Lower leg skin (tissue), 4 donors: ENCODE data around the gene CHD6. TPM values are rescaled to one million over a fixed set of nuclear protein-coding genes. Genes with fewer than 3 reads are reported as not detected.

ENCODE experiments used
- DNase-seq, 2 donors: peaks; one replicate each; pipeline ENCODE4 v3.0.0-alpha.2; 2019; ENCODE audit warnings: low spot score in 2 of 2
- H3K4me3 ChIP-seq: fragments of 200-600 bp; sonication (generic); 2 replicates; pipeline ENCODE4 v1.5.1; 2017; ENCODE audit warnings: mild to moderate bottlenecking, low read depth; ENCODE audit not compliant: poor library complexity, severe bottlenecking
- POLR2A ChIP-seq, 2 donors: fragments of 450-650 bp; IDR thresholded peaks; one replicate each; pipeline ENCODE4 v1.6.1; 2016 to 2017; ENCODE audit warnings: antibody characterized with exemption in 2 of 2, mild to moderate bottlenecking in 1 of 2, moderate library complexity in 1 of 2
- WGBS, 2 donors: methylation state at CpG; one replicate each; pipeline ENCODE4 v1.1.5; 2018; 5-methylcytosine and 5-hydroxymethylcytosine counted together
- intact Hi-C: fragments of 100-400 bp; cut with DNase I; formaldehyde crosslinking; loops from one replicate; pipeline ENCODE4 v1.15.0; 2023; ENCODE audit warnings: low total_unique reads
- total RNA-seq, 4 donors: library from RNA; depleted of rRNA; stranded (reverse); fragments of >200 nt; gene quantifications; one replicate each; pipeline ENCODE4 v1.1.0, GENCODE V29; 2016
- TF ChIP-seq, protein P1 (sequence below), 3 donors: fragments of 450-650 bp; IDR thresholded peaks; one replicate each; pipeline ENCODE4 v1.5.1; 2016; ENCODE audit warnings: antibody characterized with exemption in 3 of 3, mild to moderate bottlenecking in 3 of 3, moderate library complexity in 2 of 3

Gene CHD6
- total RNA-seq, 4 donors from 2014 or later = 29.7 to 40.1 (median 37.7) TPM

DNA sequence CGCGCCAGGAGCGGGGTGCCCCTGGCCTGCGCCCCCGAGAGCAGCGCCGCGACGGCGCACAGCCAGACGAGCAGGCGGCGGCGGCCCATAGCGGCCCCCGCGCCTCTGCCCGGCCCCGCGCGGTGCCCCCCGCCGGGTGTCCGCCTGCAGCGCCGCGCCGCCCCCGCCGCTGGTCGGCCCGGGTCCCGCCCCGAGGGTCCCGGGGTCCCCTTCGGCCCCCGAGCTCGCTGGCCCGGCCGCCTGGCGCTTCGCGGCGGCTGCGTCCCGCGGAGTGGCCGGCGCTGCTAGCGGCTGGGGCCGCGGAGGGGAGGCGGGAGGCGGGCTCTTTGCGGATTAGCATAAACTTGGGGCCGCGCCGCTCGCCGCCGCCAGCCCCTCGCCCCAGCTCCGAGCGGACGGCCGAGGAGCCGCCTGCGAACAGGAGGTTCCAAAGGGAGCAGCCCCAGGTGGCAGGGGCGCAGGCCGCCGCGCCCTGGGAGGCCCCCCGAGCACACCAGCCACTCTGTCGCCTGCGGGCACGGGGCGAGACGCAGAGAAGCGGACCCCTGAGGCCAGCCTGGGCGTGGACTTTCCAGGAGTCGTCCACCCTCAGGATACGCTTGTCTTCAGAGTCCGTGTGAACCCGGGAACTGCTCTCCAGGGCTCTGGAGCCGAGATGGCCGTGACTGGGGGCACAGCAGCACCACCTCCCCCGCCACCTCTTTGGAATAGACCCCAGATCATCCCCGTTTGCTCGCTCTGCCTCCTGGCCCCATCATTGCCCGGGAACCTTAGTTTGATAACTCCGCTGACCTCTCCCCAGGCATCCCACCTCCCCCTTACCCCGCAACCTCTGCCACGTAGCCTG is 251.4 kb downstream of the CHD6 start, which contains the start of gene EMILIN3:
TSS of gene EMILIN3 (minus strand) at position 273 of the 847 bp plus-strand sequence. CDS start at position 89, 184 bp downstream.
- 15 to 45% methylated on average over 21 to 39 of the region's 93 CpGs for WGBS, 2 donors
- DNase-seq = no peak
- no peak for TF ChIP-seq POLR2A (IDR thresholded peaks at IDR 0.05)
- TF ChIP-seq, protein P1, sequence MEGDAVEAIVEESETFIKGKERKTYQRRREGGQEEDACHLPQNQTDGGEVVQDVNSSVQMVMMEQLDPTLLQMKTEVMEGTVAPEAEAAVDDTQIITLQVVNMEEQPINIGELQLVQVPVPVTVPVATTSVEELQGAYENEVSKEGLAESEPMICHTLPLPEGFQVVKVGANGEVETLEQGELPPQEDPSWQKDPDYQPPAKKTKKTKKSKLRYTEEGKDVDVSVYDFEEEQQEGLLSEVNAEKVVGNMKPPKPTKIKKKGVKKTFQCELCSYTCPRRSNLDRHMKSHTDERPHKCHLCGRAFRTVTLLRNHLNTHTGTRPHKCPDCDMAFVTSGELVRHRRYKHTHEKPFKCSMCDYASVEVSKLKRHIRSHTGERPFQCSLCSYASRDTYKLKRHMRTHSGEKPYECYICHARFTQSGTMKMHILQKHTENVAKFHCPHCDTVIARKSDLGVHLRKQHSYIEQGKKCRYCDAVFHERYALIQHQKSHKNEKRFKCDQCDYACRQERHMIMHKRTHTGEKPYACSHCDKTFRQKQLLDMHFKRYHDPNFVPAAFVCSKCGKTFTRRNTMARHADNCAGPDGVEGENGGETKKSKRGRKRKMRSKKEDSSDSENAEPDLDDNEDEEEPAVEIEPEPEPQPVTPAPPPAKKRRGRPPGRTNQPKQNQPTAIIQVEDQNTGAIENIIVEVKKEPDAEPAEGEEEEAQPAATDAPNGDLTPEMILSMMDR (IDR thresholded peaks at IDR 0.05) = no peak
- H3K4me3 ChIP-seq = no peak within 1 kb of the TSS
- intact Hi-C loops = no loop called here

DNA sequence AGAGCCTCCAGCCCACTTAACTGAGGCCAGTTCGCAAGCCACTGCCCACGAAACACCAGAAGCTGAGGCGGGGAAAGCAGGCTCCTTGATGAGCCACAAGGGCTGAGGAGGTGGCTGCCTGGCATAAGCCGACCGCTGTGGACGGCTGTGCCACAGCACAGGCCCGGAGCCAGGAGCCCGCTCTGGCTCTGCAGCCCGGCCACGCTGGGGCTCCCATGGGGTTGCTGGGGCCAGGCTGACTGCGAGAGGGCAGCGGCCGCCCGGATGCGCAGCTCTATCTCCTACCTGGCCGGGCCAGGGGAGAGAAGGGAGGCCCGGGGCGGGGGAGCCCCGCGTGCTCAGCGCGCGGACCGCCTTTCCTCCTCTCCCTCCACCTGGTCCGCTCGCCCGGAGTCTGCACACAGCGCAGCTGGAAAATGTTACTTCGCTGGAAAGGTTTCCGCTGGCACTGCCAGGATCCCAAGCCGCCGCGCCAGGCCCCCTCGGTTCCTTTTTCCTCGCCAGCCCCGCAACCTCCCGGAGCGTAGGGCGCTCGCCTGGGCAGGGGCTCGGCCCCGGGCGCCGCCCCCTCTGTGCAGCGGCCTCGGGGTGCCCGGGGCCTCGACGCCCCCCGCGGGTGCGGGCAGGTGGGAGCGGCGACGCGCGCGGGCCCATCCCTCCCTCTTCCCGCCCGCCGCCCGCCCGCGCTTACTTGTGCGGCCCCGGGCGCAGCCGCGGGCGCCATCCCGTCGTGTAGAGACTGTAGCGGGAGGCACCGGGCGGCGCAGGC is 252.2 kb downstream of the CHD6 start:
- WGBS, 2 donors = 7 to 8% methylated on average over 21 to 25 of the region's 76 CpGs
- no peak for TF ChIP-seq POLR2A (IDR thresholded peaks at IDR 0.05)
- TF ChIP-seq, protein P1 (IDR thresholded peaks at IDR 0.05) = no peak
- no peak for DNase-seq
- intact Hi-C loops = no loop called here
- H3K4me3 ChIP-seq = no peak overlapping the region

DNA sequence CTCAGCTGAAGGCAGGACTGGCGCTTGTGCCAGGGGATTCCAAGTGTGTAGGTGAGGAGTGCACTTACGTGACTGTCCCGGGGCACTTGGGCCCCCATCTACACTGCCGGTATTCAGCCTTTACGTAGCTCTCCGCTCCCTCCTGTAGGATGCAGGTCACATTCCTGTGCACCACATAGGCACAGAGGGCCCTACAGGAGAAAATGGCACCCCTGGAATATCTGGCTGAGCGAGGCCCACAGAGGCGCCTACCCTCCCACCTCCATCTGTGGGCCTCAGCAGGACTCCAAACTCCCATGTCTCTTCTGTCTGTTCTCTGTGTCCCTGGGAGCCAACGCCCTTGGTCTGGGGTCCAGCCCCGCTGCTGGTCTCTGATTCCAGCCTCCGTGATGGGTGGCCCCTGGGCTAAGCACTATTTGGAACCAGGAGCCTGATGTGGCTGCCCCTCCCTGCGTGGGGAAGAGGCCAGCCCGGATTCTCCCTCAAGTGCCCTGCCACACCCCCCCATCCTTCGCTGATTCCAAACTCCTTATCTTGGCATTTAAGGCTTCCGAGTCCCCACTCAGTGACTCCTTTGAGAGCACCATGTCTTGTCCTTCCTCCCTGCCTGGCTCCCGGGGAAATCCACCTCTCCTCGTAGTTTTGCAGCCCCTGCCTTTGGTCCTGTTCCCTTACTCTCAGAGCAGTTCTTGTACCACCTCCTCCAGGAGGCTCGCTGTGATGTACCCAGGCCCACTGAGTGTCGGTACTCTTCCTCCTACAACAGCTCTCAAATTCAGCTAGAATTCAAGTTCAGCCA is 253.0 kb downstream of the CHD6 start:
- TF ChIP-seq, protein P1 (IDR thresholded peaks at IDR 0.05) = no peak
- TF ChIP-seq POLR2A (IDR thresholded peaks at IDR 0.05) = no peak
- intact Hi-C loops = no loop called here
- H3K4me3 ChIP-seq = no peak overlapping the region
- WGBS, 2 donors = 78 to 82% methylated on average over 19 of the region's 19 CpGs
- no peak for DNase-seq

DNA sequence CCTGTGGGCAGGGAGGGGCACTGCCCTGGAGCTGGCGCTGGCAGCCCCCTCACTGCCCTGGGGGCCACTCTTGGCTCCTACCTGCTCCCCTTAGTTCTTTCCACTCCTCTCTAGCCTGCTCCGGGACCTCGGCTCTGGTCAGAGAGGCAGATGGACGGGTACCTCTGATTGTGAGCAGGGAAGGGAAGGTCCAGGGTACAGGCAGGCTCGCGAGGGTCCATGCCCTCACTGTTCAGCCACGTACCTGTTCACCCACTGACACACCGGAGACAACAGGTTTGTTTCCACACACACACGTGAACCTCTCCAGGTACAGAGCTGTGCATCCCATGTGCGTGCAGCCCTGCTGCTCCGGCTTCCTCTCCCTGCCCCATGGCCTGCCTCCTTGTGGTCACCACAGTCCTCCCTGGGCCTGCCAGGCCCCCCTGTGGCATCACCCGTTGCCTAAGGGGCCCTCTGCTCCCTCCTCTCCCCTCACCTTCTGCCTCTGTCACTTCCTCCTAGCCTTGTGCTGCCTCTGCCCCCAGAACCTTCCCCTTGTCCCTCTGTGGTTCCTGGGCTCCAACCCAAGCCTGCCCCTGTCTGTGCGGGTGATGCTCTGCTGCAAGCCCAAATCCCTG is 253.8 kb downstream of the CHD6 start:
- WGBS, 2 donors = 84 to 91% methylated on average over 13 of the region's 13 CpGs
- TF ChIP-seq POLR2A (IDR thresholded peaks at IDR 0.05) = no peak
- TF ChIP-seq, protein P1 (IDR thresholded peaks at IDR 0.05) = no peak
- intact Hi-C loops = no loop called here
- no peak for DNase-seq
- H3K4me3 ChIP-seq = no peak overlapping the region

DNA sequence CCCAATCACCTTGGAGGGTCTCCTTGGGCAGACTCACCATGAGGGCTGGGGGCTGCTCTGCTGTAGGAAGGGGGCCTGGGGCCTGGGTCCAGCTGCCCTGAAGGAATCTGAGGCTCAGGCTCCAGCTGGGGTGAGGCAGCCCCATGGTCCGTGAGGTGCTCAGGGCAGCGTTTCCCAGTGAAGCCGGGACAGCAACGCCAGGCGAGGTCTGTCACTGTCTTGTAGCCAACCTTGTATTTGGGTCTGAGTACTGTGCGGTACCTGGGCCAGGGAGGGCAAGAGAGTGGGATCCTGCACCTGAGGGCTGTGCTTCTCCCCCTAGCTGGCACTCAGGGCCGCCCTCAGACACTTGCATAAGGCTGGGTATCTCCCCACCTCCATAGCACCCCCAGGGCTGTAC is 254.6 kb downstream of the CHD6 start:
- intact Hi-C loops = no loop called here
- 91 to 95% methylated on average over 3 to 7 of the region's 7 CpGs for WGBS, 2 donors
- no peak overlapping the region for H3K4me3 ChIP-seq
- no peak for DNase-seq
- TF ChIP-seq, protein P1 (IDR thresholded peaks at IDR 0.05) = no peak
